GM18868 (cell line): ENCODE measurements around the gene MRPS2.

Source experiments
- ATAC-seq: cut with Tn5 transposase; IDR thresholded peaks from one replicate; pipeline ENCODE4 v1.9.1; 2021; ENCODE audit warnings: mild to moderate bottlenecking, moderate library complexity; ENCODE audit not compliant: unreplicated experiment

Gene MRPS2

DNA sequence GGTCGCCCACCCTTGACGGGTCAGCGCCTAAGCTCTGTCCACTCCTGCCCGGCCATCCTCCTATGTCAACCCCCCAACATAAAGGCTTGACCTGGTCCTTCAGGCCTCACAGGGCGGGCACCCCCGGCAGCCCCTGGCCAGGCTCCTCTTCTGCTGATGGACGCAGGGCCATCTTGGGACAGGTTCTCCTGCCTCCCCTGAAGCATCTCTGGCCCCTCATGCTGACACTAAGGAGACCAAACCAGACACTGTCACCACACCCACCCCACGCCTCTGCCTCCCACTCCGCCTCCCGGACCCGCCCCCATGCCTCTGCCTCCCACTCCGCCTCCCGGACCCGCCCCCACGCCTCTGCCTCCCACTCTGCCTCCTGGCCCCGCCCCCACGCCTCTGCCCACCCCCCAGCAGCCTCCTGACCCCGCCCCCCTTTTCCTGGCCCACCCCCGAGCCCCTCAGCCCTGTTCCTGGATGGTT lies 52.3 kb downstream of the MRPS2 start:
- ATAC-seq = no peak
